Tibial nerve (tissue), 4 donors: Measurements from ENCODE around the gene HEXIM2.

Source experiments
- EP300 ChIP-seq, 2 donors: sonication (generic); formaldehyde crosslinking; IDR thresholded peaks; one replicate each; pipeline ENCODE4 v1.6.1; 2017; ENCODE audit warnings: antibody characterized with exemption in 2 of 2, mild to moderate bottlenecking in 1 of 2
- POLR2A ChIP-seq, 2 donors: fragments of 450-650 bp; IDR thresholded peaks; one replicate each; pipeline ENCODE4 v1.6.1; 2017; ENCODE audit warnings: antibody characterized with exemption in 2 of 2, mild to moderate bottlenecking in 2 of 2, moderate library complexity in 2 of 2
- TF ChIP-seq, protein P1 (sequence below), 5 experiments: fragments of 200-600 bp in 3 of 5; fragments of 450-650 bp in 2 of 5; sonication (generic) in 3 of 5; IDR thresholded peaks; one replicate each; pipeline ENCODE4 v1.5.1; 2016 to 2019; ENCODE audit warnings: antibody characterized with exemption in 5 of 5, mild to moderate bottlenecking in 3 of 5, moderate library complexity in 2 of 5

DNA sequence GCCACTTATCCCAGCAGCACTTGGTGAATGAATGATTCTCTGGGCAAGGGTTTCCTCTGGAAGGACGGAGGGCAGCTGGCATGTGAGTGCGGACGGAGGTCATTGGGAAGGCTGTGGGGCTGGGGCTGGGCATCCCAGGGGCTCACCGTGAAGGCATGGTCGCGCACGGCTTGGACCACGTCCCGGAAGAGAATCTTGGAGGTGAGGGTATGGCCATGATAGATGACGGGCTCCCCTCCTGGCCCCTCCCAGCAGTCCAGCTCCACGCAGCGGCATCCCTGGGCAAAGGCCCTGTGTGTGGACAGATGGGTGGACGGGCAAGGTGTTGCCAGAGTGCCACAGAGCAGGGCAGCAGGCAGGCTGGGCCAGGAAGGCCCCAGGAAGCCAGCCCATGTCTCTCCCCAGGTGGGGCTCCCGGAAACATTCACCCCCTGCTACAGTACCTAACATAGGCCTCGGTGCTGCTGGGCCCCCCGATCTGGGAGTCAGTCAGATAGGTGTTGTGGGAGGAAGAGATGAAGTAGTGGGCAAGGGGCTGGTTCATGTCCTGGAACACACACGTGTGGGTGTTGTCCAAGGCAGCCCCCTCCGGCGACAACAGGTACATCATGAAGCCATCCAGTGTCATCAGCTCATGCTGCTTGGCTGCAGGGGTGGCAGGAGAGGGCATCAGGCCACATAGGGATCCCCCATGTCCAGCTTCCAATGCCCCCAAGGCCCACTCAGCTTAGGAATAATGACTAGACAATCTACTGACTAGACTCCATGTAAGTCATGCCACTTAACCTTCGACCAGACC is 43.6 kb upstream of the HEXIM2 start:
- TF ChIP-seq, protein P1, sequence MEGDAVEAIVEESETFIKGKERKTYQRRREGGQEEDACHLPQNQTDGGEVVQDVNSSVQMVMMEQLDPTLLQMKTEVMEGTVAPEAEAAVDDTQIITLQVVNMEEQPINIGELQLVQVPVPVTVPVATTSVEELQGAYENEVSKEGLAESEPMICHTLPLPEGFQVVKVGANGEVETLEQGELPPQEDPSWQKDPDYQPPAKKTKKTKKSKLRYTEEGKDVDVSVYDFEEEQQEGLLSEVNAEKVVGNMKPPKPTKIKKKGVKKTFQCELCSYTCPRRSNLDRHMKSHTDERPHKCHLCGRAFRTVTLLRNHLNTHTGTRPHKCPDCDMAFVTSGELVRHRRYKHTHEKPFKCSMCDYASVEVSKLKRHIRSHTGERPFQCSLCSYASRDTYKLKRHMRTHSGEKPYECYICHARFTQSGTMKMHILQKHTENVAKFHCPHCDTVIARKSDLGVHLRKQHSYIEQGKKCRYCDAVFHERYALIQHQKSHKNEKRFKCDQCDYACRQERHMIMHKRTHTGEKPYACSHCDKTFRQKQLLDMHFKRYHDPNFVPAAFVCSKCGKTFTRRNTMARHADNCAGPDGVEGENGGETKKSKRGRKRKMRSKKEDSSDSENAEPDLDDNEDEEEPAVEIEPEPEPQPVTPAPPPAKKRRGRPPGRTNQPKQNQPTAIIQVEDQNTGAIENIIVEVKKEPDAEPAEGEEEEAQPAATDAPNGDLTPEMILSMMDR (IDR thresholded peaks at IDR 0.05) = no peak
- no peak for TF ChIP-seq POLR2A (IDR thresholded peaks at IDR 0.05)
- no peak for TF ChIP-seq EP300 (IDR thresholded peaks at IDR 0.05)
